ACC112 (cell line): ENCODE results near the gene KRT6A.
"Not testable (repeated sequence)": the region's sequence is repeated elsewhere in the genome, so short reads cannot be mapped to it uniquely, and the experiment has no call there.

Source experiments
- H2AFZ ChIP-seq: fragments of 200-600 bp; sonication (generic); one replicate; pipeline ENCODE4 v1.6.0; 2017; ENCODE audit warnings: antibody characterized with exemption, low read length; ENCODE audit not compliant: unreplicated experiment
- H3K27ac ChIP-seq: fragments of 200-600 bp; sonication (generic); 2 replicates; pipeline ENCODE4 v1.5.1; 2014; ENCODE audit warnings: low read depth, mild to moderate bottlenecking, antibody characterized with exemption, low read length, moderate library complexity
- H3K27me3 ChIP-seq: fragments of 200-600 bp; sonication (generic); 2 replicates; pipeline ENCODE4 v1.6.1; 2014; ENCODE audit warnings: mild to moderate bottlenecking, antibody characterized with exemption, low read length, moderate library complexity, mixed read lengths; ENCODE audit not compliant: insufficient read depth
- H3K36me3 ChIP-seq: fragments of 200-600 bp; sonication (generic); 2 replicates; pipeline ENCODE4 v1.6.1; 2016; ENCODE audit warnings: mild to moderate bottlenecking, antibody characterized with exemption, low read length, moderate library complexity, mixed read lengths; ENCODE audit not compliant: insufficient read depth
- H3K4me1 ChIP-seq: fragments of 200-600 bp; sonication (generic); one replicate; pipeline ENCODE4 v1.6.1; 2016; ENCODE audit warnings: low read length, mixed read lengths; ENCODE audit not compliant: insufficient read depth, unreplicated experiment, control insufficient read depth
- H3K4me3 ChIP-seq: fragments of 200-600 bp; sonication (generic); 2 replicates; pipeline ENCODE4 v1.5.1; 2014; ENCODE audit warnings: mild to moderate bottlenecking, low read depth, low read length
- H3K79me2 ChIP-seq: fragments of 200-600 bp; sonication (generic); one replicate; pipeline ENCODE4 v1.6.0; 2016; ENCODE audit warnings: low read length; ENCODE audit not compliant: control insufficient read depth, unreplicated experiment, insufficient read depth

KRT6A gene

DNA sequence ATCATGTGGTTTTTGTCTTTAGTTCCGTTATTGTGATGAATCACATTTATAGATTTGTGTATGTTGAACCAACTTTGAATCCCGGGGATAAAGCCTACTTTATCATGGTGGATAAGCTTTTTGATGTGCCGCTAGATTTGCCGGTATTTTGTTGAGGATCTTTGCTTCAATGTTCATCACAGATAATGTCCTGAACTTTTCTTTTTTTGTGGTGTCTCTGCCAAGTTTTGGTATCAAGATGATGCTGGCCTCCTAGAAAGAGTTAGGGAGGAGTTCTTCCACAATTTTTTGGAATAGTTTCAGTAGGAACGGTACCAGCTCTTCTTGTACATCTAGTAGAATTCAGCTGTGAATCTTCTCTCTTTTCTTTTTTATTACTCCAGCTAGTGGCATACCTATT lies 34.2 kb downstream of the KRT6A start:
- peaks cover 13% of the 10 kb centered on the region for H3K4me1 ChIP-seq
- no peaks in the 10 kb centered on the region for H3K27me3 ChIP-seq
- H3K27ac ChIP-seq, result no peak overlapping the region
- H3K36me3 ChIP-seq, result no peaks in the 10 kb centered on the region
- H3K4me3 ChIP-seq, result no peak overlapping the region
- H2AFZ ChIP-seq, result no peak overlapping the region
- no peaks in the 10 kb centered on the region for H3K79me2 ChIP-seq

DNA sequence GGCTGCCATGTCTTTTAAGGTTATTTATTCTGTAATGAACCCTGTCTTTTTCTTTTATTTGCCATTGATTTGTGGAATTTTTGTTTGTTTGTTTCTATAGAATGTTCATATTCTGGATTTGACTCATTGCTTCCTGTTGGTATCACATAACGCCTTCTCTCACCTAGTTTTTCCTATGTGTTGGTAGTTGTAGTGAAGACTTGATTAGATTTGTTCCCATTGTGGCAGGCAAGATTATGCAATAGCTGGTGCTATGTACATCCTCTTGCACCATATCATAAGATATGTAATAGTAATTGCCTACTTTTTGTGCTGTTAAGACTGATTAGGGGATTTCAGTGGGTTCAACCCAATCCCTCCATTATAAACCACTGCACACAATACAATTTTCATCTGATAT lies 37.2 kb downstream of the KRT6A start:
- Histone ChIP-seq H3K27ac (peak overlapping the region; percentile 6; the same call in 1 of the 2 replicates), H3K36me3 (no peaks in the 10 kb centered on the region), H3K4me1 (peaks cover 13% of the 10 kb centered on the region), H3K27me3 (no peaks in the 10 kb centered on the region), H2AFZ (no peak overlapping the region), H3K79me2 (no peaks in the 10 kb centered on the region), H3K4me3 (no peak overlapping the region)

DNA sequence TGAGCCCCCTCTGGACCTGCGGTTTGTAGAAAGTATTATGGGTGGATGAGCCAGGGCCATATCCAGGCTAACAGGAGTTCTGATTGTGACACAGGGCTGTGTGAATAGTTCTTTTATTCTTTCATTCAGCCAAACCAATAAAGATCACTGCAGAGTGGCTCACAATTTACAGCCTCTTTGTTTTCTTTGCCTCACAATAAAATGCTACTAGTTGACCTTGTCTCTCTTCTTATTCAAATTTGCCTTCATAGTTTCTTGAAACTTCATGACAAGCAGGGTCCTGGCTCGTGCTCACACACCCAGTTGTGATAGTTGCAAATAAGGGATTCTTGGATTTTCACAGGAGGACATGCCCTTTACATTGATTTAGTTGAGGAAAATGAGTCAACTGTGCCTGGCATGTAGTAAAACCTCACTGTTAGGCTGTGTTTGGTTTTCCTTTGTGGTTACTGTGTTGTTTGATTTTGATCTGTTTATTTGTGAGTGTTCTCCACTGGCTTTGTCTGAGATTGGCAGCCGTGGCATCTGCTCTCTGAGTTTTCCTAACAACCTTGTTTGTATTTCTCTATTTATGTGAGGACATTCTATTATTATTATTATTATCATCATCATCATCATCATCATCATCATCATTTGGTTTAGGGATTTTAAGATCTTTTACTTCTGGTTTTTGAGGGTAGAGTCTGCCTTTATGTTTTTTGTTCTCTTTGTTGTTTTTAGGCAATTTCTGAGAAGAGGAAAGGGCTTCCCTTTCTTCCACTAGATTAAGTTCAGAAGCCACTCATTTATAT lies 38.5 kb downstream of the KRT6A start:
- Histone ChIP-seq H3K4me1 (peaks cover 13% of the 10 kb centered on the region), H3K79me2 (no peaks in the 10 kb centered on the region), H3K36me3 (no peaks in the 10 kb centered on the region), H3K4me3 (no peak overlapping the region), H3K27ac (no peak overlapping the region), H2AFZ (no peak overlapping the region), H3K27me3 (no peaks in the 10 kb centered on the region)

- Histone ChIP-seq H3K4me3 (no peak within 1 kb of the TSS), H3K27ac (no peak within 1 kb of the TSS)
Observed at GRCh38 chr12:52452101-52452500, 41.0 kb downstream of the KRT6A start, which contains the start of gene KRT6B. Gene KRT6B, minus strand, starts transcription at chr12:52452146. Its CDS starts 68 bp downstream, at chr12:52452078.

GRCh38 chr12:52448228-52448627 lies 44.8 kb downstream of the KRT6A start:
- H3K79me2 ChIP-seq, result no peaks in the 10 kb centered on the region
- H3K27me3 ChIP-seq, result no peaks in the 10 kb centered on the region
- H3K36me3 ChIP-seq, result no peaks in the 10 kb centered on the region
- H2AFZ ChIP-seq, result no peak overlapping the region
- H3K4me3 ChIP-seq, result no peak overlapping the region
- H3K27ac ChIP-seq, result no peak overlapping the region
- peaks cover 4% of the 10 kb centered on the region for H3K4me1 ChIP-seq

More at GRCh38 chr12:52452101-52452500, 41.0 kb downstream of the KRT6A start, which contains the start of gene KRT6B:
- Histone ChIP-seq H3K27me3 (no peaks in the 10 kb centered on the region), H3K36me3 (no peaks in the 10 kb centered on the region), H2AFZ (no peak within 1 kb of the TSS), H3K4me1 (peaks cover 13% of the 10 kb centered on the region), H3K79me2 (no peaks in the 10 kb centered on the region)

DNA sequence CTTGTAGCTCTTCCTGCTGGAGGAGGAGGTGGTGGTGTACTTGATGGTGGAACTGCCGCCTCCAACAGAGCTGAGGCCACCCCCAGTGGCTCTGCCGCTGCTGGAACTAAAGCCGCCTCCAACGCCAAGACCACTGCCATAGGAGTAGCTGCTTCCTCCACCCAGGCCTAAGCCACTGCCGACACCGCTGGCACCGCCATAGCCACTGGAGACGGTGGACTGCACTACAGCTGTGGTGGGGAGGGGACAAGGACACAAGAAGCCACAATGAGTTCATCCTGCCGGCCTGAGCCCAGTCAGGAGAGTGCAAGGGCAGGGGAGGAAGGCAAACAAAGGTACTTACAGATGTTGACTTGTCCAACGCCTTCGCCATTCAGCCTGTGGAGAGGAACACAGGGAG lies 45.9 kb downstream of the KRT6A start:
- H2AFZ ChIP-seq, H3K79me2 ChIP-seq, H3K27ac ChIP-seq, H3K4me3 ChIP-seq, H3K36me3 ChIP-seq, H3K27me3 ChIP-seq: not testable (repeated sequence)
- H3K4me1 ChIP-seq, result peaks cover 14% of the 10 kb centered on the region

DNA sequence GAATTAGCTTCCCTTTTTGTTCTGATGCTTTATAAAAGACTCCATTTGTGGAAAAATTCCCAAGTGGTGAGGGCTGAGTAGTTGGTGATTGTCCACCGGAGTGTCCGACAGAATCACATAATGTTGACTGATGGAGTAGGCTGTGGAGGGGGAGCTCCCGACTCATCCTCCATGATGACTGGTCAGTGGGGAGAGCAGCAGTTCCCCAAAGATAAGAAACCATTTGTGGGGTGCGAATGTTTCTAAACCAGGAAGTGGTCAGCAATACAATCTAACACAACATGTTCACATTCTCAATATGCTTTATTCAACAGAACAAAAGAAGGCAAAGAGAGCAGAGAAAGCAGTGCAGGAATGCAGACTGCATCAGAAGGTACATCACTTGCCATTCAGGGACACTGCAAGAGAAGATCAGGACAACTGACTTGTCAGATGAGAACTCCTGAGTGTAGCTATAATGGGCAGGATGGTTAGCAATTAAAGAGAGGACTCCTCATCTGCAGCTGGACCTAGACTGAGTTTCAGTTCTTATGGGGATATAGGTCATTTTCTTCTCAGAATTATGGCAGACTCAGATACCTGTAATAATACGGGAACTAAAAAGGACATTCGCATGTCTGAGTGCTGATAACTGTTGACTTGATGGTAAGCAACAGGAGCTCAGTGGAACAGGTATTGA lies 46.6 kb downstream of the KRT6A start:
- Histone ChIP-seq H3K4me1 (peaks cover 20% of the 10 kb centered on the region), H3K36me3 (no peaks in the 10 kb centered on the region), H3K4me3 (no peak overlapping the region), H3K79me2 (no peaks in the 10 kb centered on the region), H3K27ac (no peak overlapping the region), H3K27me3 (no peaks in the 10 kb centered on the region), H2AFZ (no peak overlapping the region)

GRCh38 chr12:52445876-52446275 lies 47.2 kb downstream of the KRT6A start:
- H3K4me1 ChIP-seq, result peaks cover 27% of the 10 kb centered on the region
- H3K36me3 ChIP-seq, result no peaks in the 10 kb centered on the region
- no peak overlapping the region for H3K4me3 ChIP-seq
- no peak overlapping the region for H2AFZ ChIP-seq
- no peaks in the 10 kb centered on the region for H3K27me3 ChIP-seq
- no peaks in the 10 kb centered on the region for H3K79me2 ChIP-seq
- no peak overlapping the region for H3K27ac ChIP-seq

DNA sequence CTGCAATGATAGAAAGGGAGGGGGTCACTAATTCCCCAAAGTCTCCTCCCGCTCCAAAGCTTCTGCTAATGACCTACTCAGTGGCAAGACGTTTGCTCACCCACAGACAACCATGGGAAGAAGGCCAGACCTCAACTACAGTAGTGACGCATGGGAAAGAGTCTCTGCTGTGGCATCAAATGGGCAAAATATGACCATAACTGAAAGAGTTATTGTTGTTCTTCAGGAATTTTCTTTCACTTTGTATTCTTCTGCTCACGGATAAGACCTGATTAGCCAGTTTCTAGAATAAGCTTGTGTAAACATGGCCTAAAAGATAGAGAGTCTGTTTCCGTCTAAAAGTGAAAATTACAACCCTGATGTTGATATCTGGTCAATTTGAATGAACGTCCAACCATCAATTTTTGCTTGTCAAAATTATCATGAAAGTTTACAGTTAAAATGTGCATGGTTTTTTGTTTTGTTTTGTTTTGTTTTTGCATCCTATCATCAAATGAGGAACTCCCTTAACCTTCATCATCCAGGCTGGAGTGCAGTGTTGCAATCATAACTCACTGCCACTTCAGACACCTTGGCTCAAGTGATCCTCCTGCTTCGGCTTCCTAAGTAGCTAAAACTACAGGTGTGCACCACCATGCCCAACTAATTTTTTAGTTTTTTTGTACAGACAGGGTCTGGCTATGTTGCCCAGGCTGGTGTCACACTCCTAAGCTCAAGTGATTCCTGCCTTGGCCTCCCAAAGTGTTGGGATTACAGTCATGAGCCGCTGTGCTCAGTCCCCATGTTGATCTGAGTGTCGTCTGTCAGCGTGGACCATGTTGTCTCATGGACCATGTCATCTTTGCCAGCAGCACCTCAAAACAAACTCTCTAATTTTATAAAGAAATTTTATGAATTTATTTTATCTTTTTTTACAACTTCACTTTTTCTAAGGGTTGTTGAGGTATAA lies 48.1 kb downstream of the KRT6A start:
- H3K4me1 ChIP-seq, result peaks cover 33% of the 10 kb centered on the region
- H3K36me3 ChIP-seq, result no peaks in the 10 kb centered on the region
- H3K79me2 ChIP-seq, result no peaks in the 10 kb centered on the region
- no peak overlapping the region for H3K4me3 ChIP-seq
- no peak overlapping the region for H2AFZ ChIP-seq
- no peaks in the 10 kb centered on the region for H3K27me3 ChIP-seq
- no peak overlapping the region for H3K27ac ChIP-seq

DNA sequence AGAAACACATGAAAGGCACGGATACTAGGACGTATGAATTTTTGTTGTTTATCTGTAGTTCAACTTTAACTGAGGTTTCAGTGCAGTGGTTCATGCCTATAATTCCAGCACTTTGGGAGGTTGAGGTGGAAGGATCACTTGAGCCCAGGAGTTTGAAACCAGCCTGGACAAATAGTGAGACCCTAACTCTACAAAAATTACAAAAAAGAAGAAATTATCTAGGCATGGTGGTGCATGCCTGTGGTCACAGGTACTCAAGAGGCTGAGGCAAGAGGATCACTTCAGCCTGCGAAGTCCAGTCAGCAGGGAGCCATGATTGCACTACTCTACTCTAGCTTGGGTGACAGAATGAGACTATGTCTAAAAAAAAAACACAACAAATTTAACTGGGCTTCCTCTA lies 49.1 kb downstream of the KRT6A start:
- no peaks in the 10 kb centered on the region for H3K36me3 ChIP-seq
- H3K4me1 ChIP-seq, result peaks cover 33% of the 10 kb centered on the region
- H2AFZ ChIP-seq, result no peak overlapping the region
- no peak overlapping the region for H3K4me3 ChIP-seq
- no peaks in the 10 kb centered on the region for H3K27me3 ChIP-seq
- no peak overlapping the region for H3K27ac ChIP-seq
- no peaks in the 10 kb centered on the region for H3K79me2 ChIP-seq
